Activated T-cell treated with anti-CD3 and anti-CD28 coated beads, Interleukin-2, amount 50 U/mL, for 72 hours (primary cell): ENCODE measurements around the gene IPP. TPM values are rescaled to one million over a fixed set of nuclear protein-coding genes. Genes with fewer than 3 reads are reported as not detected.

Source experiments
- ATAC-seq, 2 donors: fragments of 150-1000 bp; cut with Tn5 transposase; replicated peaks in 1 of 2; 2 replicates each; pipeline ENCODE4 v1.10.0; 2021; ENCODE audit warnings: moderate library complexity in 2 of 2, mild to moderate bottlenecking in 1 of 2
- DNase-seq, 2 donors: peaks; one replicate each; pipeline ENCODE4 v3.0.0; 2021 to 2022; ENCODE audit warnings: mixed read lengths in 1 of 2
- H3K27ac Mint-ChIP-seq: one replicate; pipeline ENCODE4 v1.8.0; 2022; ENCODE audit warnings: mild to moderate bottlenecking, moderate library complexity, mixed read lengths
- H3K27me3 Mint-ChIP-seq: one replicate; pipeline ENCODE4 v1.8.0; 2022; ENCODE audit warnings: low read depth, mixed read lengths
- H3K36me3 Mint-ChIP-seq, 2 donors: one replicate each; pipeline ENCODE4 v1.8.0; 2022; ENCODE audit warnings: mixed read lengths in 2 of 2, mild to moderate bottlenecking in 1 of 2; ENCODE audit not compliant: insufficient read depth in 2 of 2
- H3K4me1 Mint-ChIP-seq: one replicate; pipeline ENCODE4 v1.8.0; 2022; ENCODE audit warnings: low read depth, mixed read lengths
- H3K4me3 Mint-ChIP-seq, 2 donors: one replicate each; pipeline ENCODE4 v1.8.0; 2022; ENCODE audit warnings: mild to moderate bottlenecking in 2 of 2, mixed read lengths in 2 of 2, moderate library complexity in 2 of 2
- H3K9me3 Mint-ChIP-seq, 2 donors: one replicate each; pipeline ENCODE4 v1.8.0; 2022; ENCODE audit warnings: mixed read lengths in 2 of 2
- total RNA-seq, 2 donors: library from RNA; stranded (reverse); gene quantifications; one replicate each; pipeline ENCODE4 v1.2.3, GENCODE V29; 2022

IPP gene
- total RNA-seq, 2 donors from 2014 or later: 19.1 to 20.3 TPM

- DNase-seq (no peak), ATAC-seq (peak in 1 of 2 donors; percentile 15)
- no peaks in the 10 kb centered on the region for H3K27me3 Mint-ChIP-seq
- no peaks in the 10 kb centered on the region for H3K9me3 Mint-ChIP-seq
- H3K27ac Mint-ChIP-seq: no peak overlapping the region
- H3K4me1 Mint-ChIP-seq: peaks cover 55% of the 10 kb centered on the region
- H3K36me3 Mint-ChIP-seq: peaks cover 0 to 4% of the 10 kb centered on the region in 2 donors
- H3K4me3 Mint-ChIP-seq: no peak overlapping the region
Observed at GRCh38 chr1:45669379-45669778, 81.1 kb downstream of the IPP start.

GRCh38 chr1:45668526-45668925 is 81.9 kb downstream of the IPP start:
- no peaks in the 10 kb centered on the region for H3K27me3 Mint-ChIP-seq
- no peak overlapping the region for H3K4me3 Mint-ChIP-seq
- DNase-seq (no peak), ATAC-seq (no peak)
- H3K27ac Mint-ChIP-seq: peak overlapping the region; percentile 27
- H3K9me3 Mint-ChIP-seq: no peaks in the 10 kb centered on the region
- H3K4me1 Mint-ChIP-seq: peaks cover 53% of the 10 kb centered on the region
- H3K36me3 Mint-ChIP-seq: peaks cover 0 to 4% of the 10 kb centered on the region in 2 donors

- DNase-seq (no peak), ATAC-seq (no peak)
- Mint-ChIP-seq H3K4me1 (peaks cover 50% of the 10 kb centered on the region), H3K4me3 (no peak overlapping the region), H3K9me3 (no peaks in the 10 kb centered on the region), H3K36me3 (peaks cover 0 to 7% of the 10 kb centered on the region in 2 donors), H3K27me3 (no peaks in the 10 kb centered on the region), H3K27ac (no peak overlapping the region)
Observed at GRCh38 chr1:45667321-45668111, 82.9 kb downstream of the IPP start.

GRCh38 chr1:45666836-45667235 is 83.6 kb downstream of the IPP start:
- no peak overlapping the region for H3K27ac Mint-ChIP-seq
- no peak for ATAC-seq
- peaks cover 0 to 7% of the 10 kb centered on the region in 2 donors for H3K36me3 Mint-ChIP-seq
- no peaks in the 10 kb centered on the region for H3K9me3 Mint-ChIP-seq
- H3K4me1 Mint-ChIP-seq: peaks cover 52% of the 10 kb centered on the region
- DNase-seq: no peak
- H3K27me3 Mint-ChIP-seq: no peaks in the 10 kb centered on the region
- no peak overlapping the region for H3K4me3 Mint-ChIP-seq

- no peak overlapping the region for H3K27ac Mint-ChIP-seq
- DNase-seq (no peak), ATAC-seq (no peak)
- H3K27me3 Mint-ChIP-seq: no peaks in the 10 kb centered on the region
- no peaks in the 10 kb centered on the region for H3K9me3 Mint-ChIP-seq
- peaks cover 3 to 25% of the 10 kb centered on the region in 2 donors for H3K36me3 Mint-ChIP-seq
- no peak overlapping the region for H3K4me3 Mint-ChIP-seq
- H3K4me1 Mint-ChIP-seq: peaks cover 32% of the 10 kb centered on the region
Observed at GRCh38 chr1:45660336-45660735, 90.1 kb downstream of the IPP start.

- Mint-ChIP-seq H3K36me3 (peaks cover 9 to 35% of the 10 kb centered on the region in 2 donors), H3K9me3 (no peaks in the 10 kb centered on the region)
- no peak for DNase-seq
Observed at GRCh38 chr1:45659222-45659621, 91.2 kb downstream of the IPP start.

GRCh38 chr1:45658171-45658570 is 92.3 kb downstream of the IPP start:
- no peak for DNase-seq
- H3K9me3 Mint-ChIP-seq: no peaks in the 10 kb centered on the region
- H3K4me3 Mint-ChIP-seq: no peak overlapping the region
- peaks cover 35% of the 10 kb centered on the region for H3K4me1 Mint-ChIP-seq
- peak overlapping the region; percentile 24 for H3K27ac Mint-ChIP-seq
- no peak for ATAC-seq
- peaks cover 9 to 32% of the 10 kb centered on the region in 2 donors for H3K36me3 Mint-ChIP-seq
- no peaks in the 10 kb centered on the region for H3K27me3 Mint-ChIP-seq

More at GRCh38 chr1:45659222-45659621, 91.2 kb downstream of the IPP start:
- no peak for ATAC-seq
- no peak overlapping the region for H3K27ac Mint-ChIP-seq
- peaks cover 43% of the 10 kb centered on the region for H3K4me1 Mint-ChIP-seq
- H3K27me3 Mint-ChIP-seq: no peaks in the 10 kb centered on the region
- no peak overlapping the region for H3K4me3 Mint-ChIP-seq

- Mint-ChIP-seq H3K36me3 (peaks cover 9 to 37% of the 10 kb centered on the region in 2 donors), H3K9me3 (no peaks in the 10 kb centered on the region), H3K4me1 (peaks cover 27% of the 10 kb centered on the region), H3K27me3 (no peaks in the 10 kb centered on the region), H3K4me3 (no peak overlapping the region), H3K27ac (peak overlapping the region; percentile 24)
- DNase-seq (no peak), ATAC-seq (no peak)
Observed at GRCh38 chr1:45656573-45657226, 93.8 kb downstream of the IPP start.

GRCh38 chr1:45654540-45655280 is 95.7 kb downstream of the IPP start:
- peak overlapping the region; percentile 80 for H3K27ac Mint-ChIP-seq
- H3K4me1 Mint-ChIP-seq: peaks cover 27% of the 10 kb centered on the region
- H3K4me3 Mint-ChIP-seq: peak overlapping the region; percentile 27 to 76
- no peaks in the 10 kb centered on the region for H3K9me3 Mint-ChIP-seq
- H3K36me3 Mint-ChIP-seq: peaks cover 9 to 51% of the 10 kb centered on the region in 2 donors
- H3K27me3 Mint-ChIP-seq: no peaks in the 10 kb centered on the region
- ATAC-seq (peak; percentile 100), DNase-seq (peak; percentile 23 to 35)

Other genes starting within 250 kb of the IPP start
- 100 to 1,000 TPM; 128 to 146 TPM for gene PRDX1, start 228.8 kb downstream of the IPP start, total RNA-seq
- gene AKR1A1, start 199.8 kb downstream of the IPP start, total RNA-seq: 100 to 1,000 TPM; 155 to 178 TPM
- gene NASP, start 166.6 kb downstream of the IPP start, total RNA-seq: 100 to 1,000 TPM; 214 to 241 TPM
- gene CCDC17, start 126.6 kb downstream of the IPP start, total RNA-seq: 1 to 10 TPM; 5.2 to 5.9 TPM
- 100 to 1,000 TPM; 140 to 146 TPM for gene GPBP1L1, start 64.1 kb downstream of the IPP start, total RNA-seq
- 10 to 100 TPM; 28.3 to 30.3 TPM for gene TMEM69, start 62.5 kb downstream of the IPP start, total RNA-seq
- gene MAST2, start 53.0 kb upstream of the IPP start, total RNA-seq: 10 to 100 TPM; 20.7 to 21.0 TPM